Esophagus muscularis mucosa (tissue), 4 donors: Measurements from ENCODE around the gene AIF1L. TPM values are rescaled to one million over a fixed set of nuclear protein-coding genes. Genes with fewer than 3 reads are reported as not detected.

Experiments used
- DNase-seq: peaks from one replicate; pipeline ENCODE4 v3.0.0-alpha.2; 2017; ENCODE audit errors: extremely low spot score
- H3K27ac ChIP-seq, 4 donors: fragments of 200-600 bp; sonication (generic); replicated peaks in 1 of 4; 1 replicate in 3 of 4; 2 replicates in 1 of 4; pipeline ENCODE4 v1.5.1; 2016 to 2019; ENCODE audit warnings: mild to moderate bottlenecking in 1 of 4
- H3K27me3 ChIP-seq, 4 donors: fragments of 200-600 bp; sonication (generic); one replicate each; pipeline versions ENCODE4 v1.5.1 to v1.6.0; 2016 to 2019
- H3K36me3 ChIP-seq, 4 donors: fragments of 200-600 bp; sonication (generic); one replicate each; pipeline ENCODE4 v1.5.1; 2016 to 2019
- H3K4me1 ChIP-seq, 4 donors: fragments of 200-600 bp; sonication (generic); one replicate each; pipeline ENCODE4 v1.5.1; 2016 to 2019
- H3K4me3 ChIP-seq, 4 donors: fragments of 200-600 bp; sonication (generic); 1 replicate in 2 of 4; 2 replicates in 2 of 4; pipeline ENCODE4 v1.5.1; 2016 to 2019; ENCODE audit warnings: mild to moderate bottlenecking in 4 of 4, moderate library complexity in 1 of 4
- H3K9me3 ChIP-seq, 4 donors: fragments of 200-600 bp; sonication (generic); 1 replicate in 3 of 4; 2 replicates in 1 of 4; pipeline ENCODE4 v1.5.1; 2016 to 2019
- CTCF ChIP-seq, 3 experiments: fragments of 200-600 bp in 2 of 3; fragments of 450-650 bp in 1 of 3; sonication (generic) in 2 of 3; IDR thresholded peaks; one replicate each; pipeline ENCODE4 v1.5.1; 2017 to 2019; ENCODE audit warnings: antibody characterized with exemption in 3 of 3, mild to moderate bottlenecking in 2 of 3, moderate library complexity in 1 of 3
- EP300 ChIP-seq: sonication (generic); formaldehyde crosslinking; IDR thresholded peaks from one replicate; pipeline ENCODE4 v1.6.1; 2017; ENCODE audit warnings: antibody characterized with exemption
- POLR2A ChIP-seq: fragments of 450-650 bp; IDR thresholded peaks from one replicate; pipeline ENCODE4 v1.6.1; 2017; ENCODE audit warnings: antibody characterized with exemption, moderate library complexity, mild to moderate bottlenecking, low read depth
- POLR2AphosphoS5 ChIP-seq, 2 donors: sonication (generic); formaldehyde crosslinking; IDR thresholded peaks; one replicate each; pipeline ENCODE4 v1.6.1; 2017; ENCODE audit warnings: antibody characterized with exemption in 2 of 2
- WGBS: methylation state at CpG from one replicate; pipeline ENCODE4 v1.1.5; 2018; 5-methylcytosine and 5-hydroxymethylcytosine counted together
- intact Hi-C: fragments of 100-400 bp; cut with DNase I; formaldehyde crosslinking; loops from one replicate; pipeline ENCODE4 v1.15.1; 2023
- total RNA-seq, 4 donors: library from RNA; depleted of rRNA; stranded (reverse); fragments of >200 nt; gene quantifications; one replicate each; pipeline versions ENCODE4 v1.1.0 to v1.2.1, GENCODE V29; 2016

Gene AIF1L
- total RNA-seq, 4 donors from 2014 or later = 9.1 to 24.8 (median 19.3) TPM

DNA sequence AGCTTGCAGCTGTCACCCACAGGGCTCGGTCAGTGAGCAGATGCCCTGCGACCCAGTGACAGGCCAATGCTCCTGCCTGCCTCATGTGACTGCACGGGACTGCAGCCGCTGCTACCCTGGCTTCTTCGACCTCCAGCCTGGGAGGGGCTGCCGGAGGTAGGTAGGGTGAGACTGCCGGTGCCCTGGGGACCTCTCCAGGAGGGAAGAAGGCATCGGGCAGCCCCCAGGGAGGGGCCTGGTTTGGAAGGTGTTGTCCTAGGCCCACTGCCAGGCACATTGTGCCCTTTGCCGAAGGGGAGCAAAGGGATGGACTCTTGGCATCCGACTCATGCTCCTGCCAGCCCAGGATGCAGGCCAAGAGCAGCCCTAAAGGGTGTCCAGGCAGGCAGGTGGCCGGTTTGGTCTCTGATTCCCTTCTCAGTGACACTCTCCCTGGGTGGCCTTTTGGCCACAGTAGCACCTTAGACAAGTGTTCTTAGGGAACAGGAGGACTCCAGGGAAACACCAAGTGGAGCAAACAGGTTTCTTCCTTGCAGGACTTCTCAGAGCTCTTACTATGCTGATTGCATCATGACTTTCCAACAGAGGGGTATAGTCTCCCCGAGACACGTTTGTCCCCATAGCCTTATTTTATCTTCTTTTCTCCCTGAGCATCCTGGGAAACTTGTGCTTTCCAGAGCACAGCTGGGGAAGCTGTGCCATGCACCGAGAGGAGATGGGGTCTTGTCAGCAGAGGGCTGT, 28.1 kb upstream of the AIF1L start:
- WGBS = 88% methylated on average over 9 of the region's 14 CpGs
- DNase-seq = no peak
- no peak overlapping the region for H3K27ac ChIP-seq
- TF ChIP-seq EP300 = no peak
- no peak for TF ChIP-seq CTCF (IDR thresholded peaks at IDR 0.05)
- no peak for TF ChIP-seq POLR2A
- TF ChIP-seq POLR2AphosphoS5 (IDR thresholded peaks at IDR 0.05) = no peak
- intact Hi-C loops = no loop called here
- H3K9me3 ChIP-seq = no peaks in the 10 kb centered on the region
- H3K27me3 ChIP-seq = peaks cover 0 to 55% (median 0%) of the 10 kb centered on the region in 4 donors
- H3K4me3 ChIP-seq = no peak overlapping the region
- H3K36me3 ChIP-seq = no peaks in the 10 kb centered on the region
- no peaks in the 10 kb centered on the region for H3K4me1 ChIP-seq

- peaks cover 0 to 50% (median 0%) of the 10 kb centered on the region in 4 donors for H3K27me3 ChIP-seq
- intact Hi-C loops = no loop called here
- H3K36me3 ChIP-seq = no peaks in the 10 kb centered on the region
- no peak for DNase-seq
- H3K27ac ChIP-seq = no peak overlapping the region
- 87% methylated on average over 9 of the region's 15 CpGs for WGBS
- no peak overlapping the region for H3K4me3 ChIP-seq
- no peaks in the 10 kb centered on the region for H3K4me1 ChIP-seq
- no peaks in the 10 kb centered on the region for H3K9me3 ChIP-seq
- TF ChIP-seq CTCF (IDR thresholded peaks at IDR 0.05) = no peak
- TF ChIP-seq POLR2AphosphoS5 (IDR thresholded peaks at IDR 0.05) = no peak
- no peak for TF ChIP-seq POLR2A
- no peak for TF ChIP-seq EP300
Observed at GRCh38 chr9:131069699-131070098, 26.6 kb upstream of the AIF1L start.

DNA sequence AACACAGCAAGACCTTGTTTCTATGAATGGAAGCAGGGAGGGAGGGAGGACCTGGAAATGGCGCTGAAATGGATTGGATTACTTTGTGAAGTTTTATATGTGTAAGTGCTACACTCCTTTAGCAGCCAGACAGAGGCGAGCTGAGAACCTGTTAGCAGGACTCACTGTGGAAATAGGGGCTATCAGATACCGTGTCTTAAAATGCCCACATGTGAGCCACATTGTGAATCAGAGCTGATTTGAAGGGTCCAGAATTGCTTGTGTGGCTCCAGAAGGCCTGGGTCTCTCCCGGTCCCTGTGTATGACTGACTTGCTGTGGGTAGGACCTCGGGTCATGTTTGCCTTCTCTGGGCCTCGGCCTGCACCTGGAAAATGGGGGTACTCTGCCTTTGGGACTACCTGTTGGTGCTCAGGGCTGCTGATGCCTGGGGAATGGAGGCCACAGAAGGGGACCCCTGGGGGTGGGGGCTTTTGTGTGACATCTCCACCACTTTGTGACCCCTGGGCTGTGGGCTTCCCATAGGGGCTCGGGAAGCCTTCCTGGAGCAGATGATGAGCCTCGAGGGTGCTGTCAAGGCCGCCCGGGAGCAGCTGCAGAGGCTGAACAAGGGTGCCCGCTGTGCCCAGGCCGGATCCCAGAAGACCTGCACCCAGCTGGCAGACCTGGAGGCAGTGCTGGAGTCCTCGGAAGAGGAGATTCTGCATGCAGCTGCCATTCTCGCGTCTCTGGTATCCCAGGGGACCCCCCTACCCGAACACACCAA, 24.0 kb upstream of the AIF1L start:
- whole genome bisulfite sequencing = 88% methylated on average over 14 of the region's 16 CpGs
- TF ChIP-seq CTCF (IDR thresholded peaks at IDR 0.05) (no peak), EP300 (no peak)
- Histone ChIP-seq H3K36me3 (no peaks in the 10 kb centered on the region), H3K27ac (no peak overlapping the region), H3K4me1 (no peaks in the 10 kb centered on the region), H3K9me3 (no peaks in the 10 kb centered on the region), H3K4me3 (no peak overlapping the region), H3K27me3 (peaks cover 0 to 39% (median 0%) of the 10 kb centered on the region in 4 donors)
- DNase-seq = no peak
- intact Hi-C loops = no loop called here

DNA sequence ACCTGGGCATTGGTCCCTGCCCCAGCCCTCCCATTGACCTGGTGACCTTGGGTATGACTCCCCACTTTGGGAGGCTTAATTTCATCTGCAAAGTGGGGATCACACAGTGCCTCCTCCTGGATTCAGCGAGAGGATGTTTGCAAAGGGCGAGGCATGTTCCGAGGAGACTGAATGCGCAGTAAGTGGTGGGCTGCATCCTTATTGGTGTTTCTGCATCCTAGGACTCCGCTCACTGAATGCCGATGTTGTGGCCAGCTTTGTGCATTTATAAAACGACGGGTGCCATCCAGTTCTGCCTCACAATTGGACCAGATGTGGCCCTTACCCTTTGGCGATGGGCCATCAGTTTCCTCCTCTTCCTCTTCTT, 23.5 kb upstream of the AIF1L start:
- no peak overlapping the region for H3K27ac ChIP-seq
- H3K4me3 ChIP-seq = no peak overlapping the region
- H3K9me3 ChIP-seq = no peaks in the 10 kb centered on the region
- no peak for TF ChIP-seq POLR2AphosphoS5 (IDR thresholded peaks at IDR 0.05)
- TF ChIP-seq CTCF (IDR thresholded peaks at IDR 0.05) = no peak
- no peak for TF ChIP-seq POLR2A
- TF ChIP-seq EP300 = no peak
- DNase-seq = no peak
- intact Hi-C loops = no loop called here
- peaks cover 0 to 35% (median 0%) of the 10 kb centered on the region in 4 donors for H3K27me3 ChIP-seq
- WGBS = 91% methylated on average over 9 of the region's 9 CpGs
- no peaks in the 10 kb centered on the region for H3K36me3 ChIP-seq
- H3K4me1 ChIP-seq = no peaks in the 10 kb centered on the region
